GM18519 (cell line): ENCODE data around the gene LRRC26.
"Not testable (repeated sequence)": the region's sequence is repeated elsewhere in the genome, so short reads cannot be mapped to it uniquely, and the experiment has no call there.

ENCODE experiments used
- ATAC-seq: cut with Tn5 transposase; IDR thresholded peaks from one replicate; pipeline ENCODE4 v1.9.1; 2021; ENCODE audit warnings: mild to moderate bottlenecking, moderate library complexity; ENCODE audit not compliant: unreplicated experiment, low FRiP score

The LRRC26 gene

GRCh38 chr9:137140151-137141012 is 29.5 kb downstream of the LRRC26 start:
- ATAC-seq = no peak

GRCh38 chr9:137139468-137140150 is 30.2 kb downstream of the LRRC26 start:
- ATAC-seq = no peak

- no peak for ATAC-seq
Measured at GRCh38 chr9:137138722-137139467, 31.0 kb downstream of the LRRC26 start, which contains the start of gene GRIN1. Gene GRIN1, plus strand, starts transcription at chr9:137139154. Its CDS starts 333 bp downstream, at chr9:137139487.

- ATAC-seq = no peak
Measured at GRCh38 chr9:137138058-137138721, 31.7 kb downstream of the LRRC26 start.

- ATAC-seq = no peak
Measured at GRCh38 chr9:137136881-137137607, 32.8 kb downstream of the LRRC26 start.

GRCh38 chr9:137136261-137136880 is 33.5 kb downstream of the LRRC26 start:
- ATAC-seq = no peak

- not testable (repeated sequence) for ATAC-seq
Measured at GRCh38 chr9:137135154-137135553, 34.7 kb downstream of the LRRC26 start.

- ATAC-seq = no peak
Measured at GRCh38 chr9:137134191-137134590, 35.7 kb downstream of the LRRC26 start.

GRCh38 chr9:137130176-137130755 is 39.6 kb downstream of the LRRC26 start:
- peak; percentile 9 for ATAC-seq

- peak; percentile 70 for ATAC-seq
Measured at GRCh38 chr9:137129456-137130175, 40.2 kb downstream of the LRRC26 start.

GRCh38 chr9:137128862-137129455 is 40.9 kb downstream of the LRRC26 start:
- peak; percentile 7 for ATAC-seq

GRCh38 chr9:137128158-137128861 is 41.5 kb downstream of the LRRC26 start:
- no peak for ATAC-seq

- ATAC-seq = no peak
Measured at GRCh38 chr9:137127301-137128157, 42.3 kb downstream of the LRRC26 start.

- ATAC-seq = no peak
Measured at GRCh38 chr9:137126786-137127185, 43.1 kb downstream of the LRRC26 start.

- ATAC-seq = not testable (repeated sequence)
Measured at GRCh38 chr9:137123952-137124462, 45.8 kb downstream of the LRRC26 start.

- peak; percentile 41 for ATAC-seq
Measured at GRCh38 chr9:137123468-137123837, 46.4 kb downstream of the LRRC26 start.
